ENCODE results near the gene FBXL2.

Gene FBXL2

GRCh38 chr3:33430571-33430970 is 153.3 kb downstream of the FBXL2 start:
- ChIA-PET CTCF (interaction anchor here (1.2 to 1.5 kb wide), 2 partner anchors 28 to 58 kb away, joined by 3 read pairs; no protein-coding TSS in a partner anchor), POLR2A (no interaction called here)
- no peak for DNase-seq (ENCODE audit: low read depth, low spot score)
- TF ChIP-seq, protein P1, sequence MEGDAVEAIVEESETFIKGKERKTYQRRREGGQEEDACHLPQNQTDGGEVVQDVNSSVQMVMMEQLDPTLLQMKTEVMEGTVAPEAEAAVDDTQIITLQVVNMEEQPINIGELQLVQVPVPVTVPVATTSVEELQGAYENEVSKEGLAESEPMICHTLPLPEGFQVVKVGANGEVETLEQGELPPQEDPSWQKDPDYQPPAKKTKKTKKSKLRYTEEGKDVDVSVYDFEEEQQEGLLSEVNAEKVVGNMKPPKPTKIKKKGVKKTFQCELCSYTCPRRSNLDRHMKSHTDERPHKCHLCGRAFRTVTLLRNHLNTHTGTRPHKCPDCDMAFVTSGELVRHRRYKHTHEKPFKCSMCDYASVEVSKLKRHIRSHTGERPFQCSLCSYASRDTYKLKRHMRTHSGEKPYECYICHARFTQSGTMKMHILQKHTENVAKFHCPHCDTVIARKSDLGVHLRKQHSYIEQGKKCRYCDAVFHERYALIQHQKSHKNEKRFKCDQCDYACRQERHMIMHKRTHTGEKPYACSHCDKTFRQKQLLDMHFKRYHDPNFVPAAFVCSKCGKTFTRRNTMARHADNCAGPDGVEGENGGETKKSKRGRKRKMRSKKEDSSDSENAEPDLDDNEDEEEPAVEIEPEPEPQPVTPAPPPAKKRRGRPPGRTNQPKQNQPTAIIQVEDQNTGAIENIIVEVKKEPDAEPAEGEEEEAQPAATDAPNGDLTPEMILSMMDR (IDR thresholded peaks at IDR 0.05; ENCODE audit: insufficient read depth, low read length, missing control alignments), result no peak
- H3K4me3 ChIP-seq (ENCODE audit: low read depth, low read length), result no peak overlapping the region

DNA sequence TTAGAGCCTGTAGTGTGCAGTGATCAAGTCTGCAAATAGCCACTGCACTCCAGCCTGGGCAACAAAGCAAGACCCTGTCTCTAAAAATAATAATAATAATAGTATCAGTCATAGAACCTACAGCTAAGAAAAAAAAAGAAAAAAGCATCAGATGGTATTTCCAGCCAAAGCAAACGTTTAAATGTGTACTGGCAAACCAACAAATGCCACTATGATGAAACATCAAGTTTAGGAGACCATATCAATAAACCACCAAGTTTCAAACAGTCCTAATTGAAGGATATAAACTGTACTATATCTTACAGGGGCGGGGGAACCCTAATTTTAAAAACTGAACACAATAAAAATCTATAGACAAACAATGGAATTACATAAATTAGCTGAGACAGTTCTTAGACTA is 156.6 kb downstream of the FBXL2 start:
- POLR2A ChIA-PET, result interaction anchor here (0.6 kb wide), 2 partner anchors 12 to 33 kb away, joined by 3 read pairs; no protein-coding TSS in a partner anchor
- TF ChIP-seq, protein P1 (IDR thresholded peaks at IDR 0.05; ENCODE audit: insufficient read depth, low read length, missing control alignments), result no peak
- no peak overlapping the region for H3K4me3 ChIP-seq (ENCODE audit: low read depth, low read length)
- DNase-seq (ENCODE audit: low read depth, low spot score), result no peak
- CTCF ChIA-PET, result interaction anchor here (1.1 to 1.4 kb wide), 2 partner anchors 60 to 344 kb away, joined by 3 read pairs; no protein-coding TSS in a partner anchor
